ENCODE measurements around the gene HSP90AA1.

DNA sequence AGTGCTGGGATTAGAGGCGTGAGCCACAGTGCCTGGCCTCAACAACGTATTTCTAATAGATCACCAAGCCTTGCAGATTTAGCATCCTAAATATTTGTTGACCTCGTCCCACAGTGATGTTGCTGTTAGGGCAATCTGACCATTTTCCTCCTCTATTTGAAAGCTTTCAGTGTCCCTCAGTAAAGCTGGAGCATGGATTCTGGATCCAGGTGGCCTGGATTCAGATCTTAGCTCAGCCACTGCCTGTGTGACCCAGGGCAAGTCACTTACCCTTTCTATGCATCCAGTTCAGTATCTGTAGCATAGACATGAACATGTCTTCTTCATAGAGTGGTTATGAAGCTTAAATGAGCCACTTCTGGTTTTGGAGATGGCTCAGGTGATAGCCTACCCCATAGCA lies 3.9 kb upstream of the HSP90AA1 start:
- TF ChIP-seq, protein P1, sequence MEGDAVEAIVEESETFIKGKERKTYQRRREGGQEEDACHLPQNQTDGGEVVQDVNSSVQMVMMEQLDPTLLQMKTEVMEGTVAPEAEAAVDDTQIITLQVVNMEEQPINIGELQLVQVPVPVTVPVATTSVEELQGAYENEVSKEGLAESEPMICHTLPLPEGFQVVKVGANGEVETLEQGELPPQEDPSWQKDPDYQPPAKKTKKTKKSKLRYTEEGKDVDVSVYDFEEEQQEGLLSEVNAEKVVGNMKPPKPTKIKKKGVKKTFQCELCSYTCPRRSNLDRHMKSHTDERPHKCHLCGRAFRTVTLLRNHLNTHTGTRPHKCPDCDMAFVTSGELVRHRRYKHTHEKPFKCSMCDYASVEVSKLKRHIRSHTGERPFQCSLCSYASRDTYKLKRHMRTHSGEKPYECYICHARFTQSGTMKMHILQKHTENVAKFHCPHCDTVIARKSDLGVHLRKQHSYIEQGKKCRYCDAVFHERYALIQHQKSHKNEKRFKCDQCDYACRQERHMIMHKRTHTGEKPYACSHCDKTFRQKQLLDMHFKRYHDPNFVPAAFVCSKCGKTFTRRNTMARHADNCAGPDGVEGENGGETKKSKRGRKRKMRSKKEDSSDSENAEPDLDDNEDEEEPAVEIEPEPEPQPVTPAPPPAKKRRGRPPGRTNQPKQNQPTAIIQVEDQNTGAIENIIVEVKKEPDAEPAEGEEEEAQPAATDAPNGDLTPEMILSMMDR (IDR thresholded peaks at IDR 0.05) = no peak
- TF ChIP-seq POLR2A (IDR thresholded peaks at IDR 0.05) (no peak), POLR2AphosphoS5 (IDR thresholded peaks at IDR 0.05) (no peak)
